ENCODE results near the gene CREB5.

Gene CREB5

GRCh38 chr7:28733035-28733434 lies 320.7 kb downstream of the CREB5 start:
- no peak for DNase-seq (ENCODE audit: low read depth in 2 of 2, low spot score in 1 of 2)

DNA sequence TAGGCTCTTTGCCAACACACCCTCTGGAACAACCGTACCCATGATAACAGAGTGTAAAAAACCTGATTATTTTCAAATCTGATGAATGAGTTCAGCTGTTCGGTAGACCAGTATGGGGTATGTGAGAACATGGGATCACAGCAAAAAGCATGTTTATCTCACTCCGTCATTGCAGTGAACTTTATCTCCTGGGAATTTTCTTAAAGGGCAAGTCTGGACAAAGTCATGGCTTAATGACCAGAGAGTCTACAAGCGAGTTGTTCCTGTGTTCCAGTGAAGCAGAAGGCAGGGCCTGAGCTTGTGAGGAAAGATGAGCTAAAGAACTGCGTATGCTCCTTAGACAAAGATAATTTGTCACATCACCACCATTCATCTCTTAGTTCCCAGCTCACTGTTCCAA lies 326.1 kb downstream of the CREB5 start:
- DNase-seq (ENCODE audit: low read depth in 2 of 2, low spot score in 1 of 2), result no peak

GRCh38 chr7:28739128-28739527 lies 326.8 kb downstream of the CREB5 start:
- no peak for DNase-seq (ENCODE audit: low read depth in 2 of 2, low spot score in 1 of 2)

DNA sequence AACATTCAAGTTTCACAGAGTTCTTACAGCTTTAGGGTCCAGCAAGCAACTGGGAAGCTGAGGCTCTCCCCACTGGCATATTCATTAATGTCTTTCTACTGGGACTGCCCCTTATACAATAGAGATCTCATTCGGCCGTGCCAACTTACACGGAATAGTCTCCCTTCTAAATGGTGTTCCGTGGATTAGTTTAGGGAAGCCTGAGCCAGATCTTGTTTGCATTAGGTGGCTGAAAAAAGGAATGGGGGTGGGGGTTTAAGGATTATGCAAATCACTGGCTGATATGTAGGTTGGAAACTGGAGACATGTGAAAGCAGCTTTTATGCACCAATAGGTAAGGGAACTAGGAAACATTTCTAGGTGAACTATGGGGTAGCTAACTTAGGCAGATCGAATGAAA lies 327.5 kb downstream of the CREB5 start:
- DNase-seq (ENCODE audit: low read depth in 2 of 2, low spot score in 1 of 2), result no peak

DNA sequence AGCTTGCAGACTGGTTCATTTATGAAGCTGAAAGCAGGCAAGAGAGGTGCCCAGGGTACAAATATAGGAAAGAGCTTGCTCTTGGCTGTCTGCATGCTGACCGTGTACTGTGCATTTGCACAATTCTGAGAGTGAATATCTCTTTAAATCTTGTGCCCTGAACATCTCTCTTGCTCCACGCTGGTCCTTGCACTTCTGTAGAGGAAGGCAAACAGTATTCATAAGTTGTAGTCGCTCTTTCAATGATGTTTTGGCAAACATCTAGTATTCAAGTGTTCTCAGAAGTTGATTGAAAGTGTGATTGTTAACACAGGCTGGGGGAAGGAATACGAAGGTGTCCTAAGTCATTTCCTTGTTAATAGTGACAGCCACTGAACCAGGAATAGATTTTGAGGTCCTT lies 332.6 kb downstream of the CREB5 start:
- no peak for DNase-seq (ENCODE audit: low read depth in 2 of 2, low spot score in 1 of 2)

DNA sequence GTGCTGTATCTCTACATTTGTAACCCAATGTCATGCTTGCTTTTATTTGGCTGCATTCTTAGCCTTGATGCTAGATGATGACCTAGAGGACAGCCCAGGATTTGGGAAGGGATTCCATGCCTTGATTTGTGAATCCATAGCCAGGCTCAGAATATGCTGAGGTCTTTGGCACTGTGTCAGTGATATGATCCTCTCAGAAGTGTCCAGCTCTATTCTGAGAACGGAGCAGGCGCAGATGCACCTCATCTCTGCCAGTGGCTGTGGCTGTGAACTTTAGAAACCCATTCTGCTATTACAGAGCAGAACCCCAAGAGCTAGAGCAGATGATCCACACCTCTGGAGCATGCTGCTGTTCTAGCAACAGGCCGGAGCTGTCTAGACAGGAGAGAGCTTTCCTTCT lies 333.0 kb downstream of the CREB5 start:
- no peak for DNase-seq (ENCODE audit: low read depth in 2 of 2, low spot score in 1 of 2)

- no peak for DNase-seq (ENCODE audit: low read depth in 2 of 2, low spot score in 1 of 2)
Observed at GRCh38 chr7:28747404-28747803, 335.1 kb downstream of the CREB5 start.

DNA sequence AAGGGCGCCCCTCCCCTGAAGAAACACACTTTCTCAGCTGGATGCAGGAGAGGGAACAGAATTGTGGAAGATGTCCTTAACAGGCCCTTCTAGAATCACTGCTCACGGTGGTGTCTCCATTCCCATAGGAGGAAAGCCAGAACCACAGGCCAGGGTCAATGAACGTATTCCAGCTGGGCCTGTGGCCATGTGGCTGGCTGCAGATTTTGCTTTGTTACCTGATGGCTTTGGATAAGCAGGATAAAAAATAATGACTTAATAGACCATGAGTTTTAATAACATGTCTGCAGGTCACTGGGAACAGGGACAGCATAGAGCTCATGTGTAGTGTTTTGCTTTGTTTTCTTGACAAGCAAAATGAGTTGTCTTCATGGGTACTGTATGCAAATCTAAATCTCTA lies 335.5 kb downstream of the CREB5 start:
- DNase-seq (ENCODE audit: low read depth in 2 of 2, low spot score in 1 of 2), result no peak

- DNase-seq (ENCODE audit: low read depth in 2 of 2, low spot score in 1 of 2), result no peak
Observed at GRCh38 chr7:28748346-28748745, 336.0 kb downstream of the CREB5 start.

GRCh38 chr7:28748933-28749584 lies 336.7 kb downstream of the CREB5 start:
- no peak for DNase-seq (ENCODE audit: low read depth in 2 of 2, low spot score in 1 of 2)

GRCh38 chr7:28749638-28750037 lies 337.3 kb downstream of the CREB5 start:
- DNase-seq (ENCODE audit: low read depth in 2 of 2, low spot score in 1 of 2), result no peak

GRCh38 chr7:28750981-28751380 lies 338.7 kb downstream of the CREB5 start:
- DNase-seq (ENCODE audit: low read depth in 2 of 2, low spot score in 1 of 2), result no peak

DNA sequence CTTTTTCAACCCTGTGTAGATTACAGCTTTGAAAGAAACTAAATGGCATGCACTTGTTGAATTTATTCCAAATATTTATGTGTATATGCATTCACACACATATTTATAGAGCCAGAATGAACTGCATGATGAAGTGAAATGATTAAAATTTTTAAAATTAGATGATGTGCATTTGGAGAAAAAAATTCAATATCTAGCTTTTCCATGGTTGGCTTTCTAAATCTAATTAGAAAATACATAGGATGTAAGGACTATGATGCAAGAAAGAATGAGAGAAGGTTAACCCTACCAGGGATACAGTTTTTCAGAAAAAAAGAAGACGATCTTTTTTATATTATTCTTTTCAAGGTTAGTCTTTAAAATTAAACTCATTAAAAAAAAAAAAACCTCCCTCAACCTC lies 341.3 kb downstream of the CREB5 start:
- DNase-seq (ENCODE audit: low read depth in 2 of 2, low spot score in 1 of 2), result no peak

DNA sequence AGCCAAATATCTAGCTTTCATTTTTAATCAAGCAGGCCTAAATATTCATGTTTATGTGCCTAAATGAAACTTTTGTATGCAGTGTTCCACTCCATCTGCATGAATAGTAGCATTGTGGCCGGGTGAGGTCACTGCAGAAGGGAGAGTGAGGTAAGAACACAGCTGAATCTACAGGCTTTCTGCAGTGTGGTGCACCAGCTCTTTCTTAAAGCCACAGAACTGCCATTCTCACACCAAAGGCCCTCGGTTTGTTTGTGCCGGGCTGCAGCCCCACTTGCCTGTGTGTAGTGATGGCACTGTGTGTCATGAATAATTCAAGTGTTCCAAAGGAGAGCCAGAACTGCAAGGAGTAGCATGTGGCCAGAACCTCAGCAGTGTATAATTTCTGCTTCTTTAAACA lies 341.7 kb downstream of the CREB5 start:
- DNase-seq (ENCODE audit: low read depth in 2 of 2, low spot score in 1 of 2), result no peak

DNA sequence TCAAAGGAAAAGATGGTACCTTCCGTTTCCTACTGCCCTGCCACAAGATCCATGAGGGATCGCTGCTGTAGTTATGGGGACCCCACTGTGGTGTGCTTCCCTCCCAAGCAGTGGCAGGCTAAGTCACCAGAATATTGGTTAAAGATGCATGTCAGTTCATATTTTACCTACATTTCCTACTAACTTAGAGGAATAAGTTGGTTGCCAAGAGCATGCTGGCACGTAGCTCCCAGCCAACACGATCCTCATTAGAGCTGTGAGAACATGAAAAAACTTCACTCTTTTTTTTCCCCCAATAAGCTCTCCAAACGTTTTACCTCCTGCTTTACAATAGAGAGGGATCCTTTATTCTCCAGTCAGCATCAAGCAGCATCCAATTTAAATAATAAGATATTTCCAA lies 342.1 kb downstream of the CREB5 start:
- no peak for DNase-seq (ENCODE audit: low read depth in 2 of 2, low spot score in 1 of 2)

GRCh38 chr7:28755255-28755654 lies 342.9 kb downstream of the CREB5 start:
- DNase-seq (ENCODE audit: low read depth in 2 of 2, low spot score in 1 of 2), result no peak

DNA sequence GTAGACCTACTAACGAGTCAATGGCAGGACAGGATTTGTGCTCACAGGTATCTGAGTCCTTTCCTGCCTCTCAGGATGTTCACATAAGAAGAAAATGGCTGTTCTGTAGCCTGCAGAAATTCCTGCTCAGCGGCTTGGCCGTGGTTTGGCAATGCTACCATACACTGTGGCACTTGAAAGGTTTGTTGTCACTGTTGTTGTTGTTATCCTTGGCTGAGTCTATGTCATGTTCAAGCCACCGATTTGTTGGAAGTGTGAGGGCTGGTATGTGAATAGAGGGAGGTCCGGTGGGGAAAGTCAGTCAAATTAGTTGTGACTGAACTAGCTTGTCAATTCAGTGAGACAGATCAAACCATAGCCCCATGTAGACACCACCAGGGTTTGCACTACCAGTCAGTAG lies 345.9 kb downstream of the CREB5 start:
- DNase-seq (ENCODE audit: low read depth in 2 of 2, low spot score in 1 of 2), result no peak

DNA sequence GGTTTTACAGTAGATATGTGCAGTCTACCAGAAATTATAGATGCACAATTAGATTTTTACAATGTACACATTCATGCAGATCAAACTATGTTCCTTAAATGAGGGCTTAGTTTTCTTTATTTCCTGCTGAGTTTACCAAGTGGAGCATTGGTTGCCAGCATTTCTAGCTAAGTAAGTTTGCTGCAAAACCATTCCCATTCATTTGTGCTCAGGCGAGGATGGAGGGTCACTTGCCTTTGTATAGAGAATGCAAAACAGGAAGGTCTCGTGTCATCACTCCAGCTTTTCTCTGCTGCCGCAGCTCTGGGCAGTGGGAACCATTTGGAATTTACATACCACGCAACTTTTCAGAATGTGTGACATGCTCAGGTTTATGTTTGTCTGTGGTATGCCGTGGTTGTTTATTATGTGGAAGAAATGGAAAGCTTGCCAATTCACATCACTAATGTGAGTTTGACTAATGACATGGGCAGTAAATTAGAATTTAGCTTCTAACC lies 347.2 kb downstream of the CREB5 start:
- DNase-seq (ENCODE audit: low read depth in 2 of 2, low spot score in 1 of 2), result no peak

DNA sequence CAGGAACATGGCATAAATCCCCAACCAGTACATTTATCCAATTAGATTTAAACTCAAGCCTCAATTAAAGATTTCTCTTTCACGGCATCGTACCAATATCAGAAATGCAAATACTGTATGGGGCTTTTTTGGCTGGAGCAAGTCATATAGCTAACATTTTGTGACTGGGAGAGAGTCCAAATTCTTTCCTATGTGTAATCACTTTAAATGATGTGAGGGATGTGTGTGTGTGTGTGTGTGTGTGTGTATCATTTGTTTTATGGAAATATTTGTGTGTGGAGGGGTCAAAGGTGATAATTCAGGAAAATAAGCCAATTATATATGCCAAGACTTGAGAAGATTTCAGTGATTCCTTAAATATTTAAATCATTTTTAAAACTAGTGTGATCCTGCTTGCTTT lies 349.2 kb downstream of the CREB5 start:
- DNase-seq (ENCODE audit: low read depth in 2 of 2, low spot score in 1 of 2), result no peak

DNA sequence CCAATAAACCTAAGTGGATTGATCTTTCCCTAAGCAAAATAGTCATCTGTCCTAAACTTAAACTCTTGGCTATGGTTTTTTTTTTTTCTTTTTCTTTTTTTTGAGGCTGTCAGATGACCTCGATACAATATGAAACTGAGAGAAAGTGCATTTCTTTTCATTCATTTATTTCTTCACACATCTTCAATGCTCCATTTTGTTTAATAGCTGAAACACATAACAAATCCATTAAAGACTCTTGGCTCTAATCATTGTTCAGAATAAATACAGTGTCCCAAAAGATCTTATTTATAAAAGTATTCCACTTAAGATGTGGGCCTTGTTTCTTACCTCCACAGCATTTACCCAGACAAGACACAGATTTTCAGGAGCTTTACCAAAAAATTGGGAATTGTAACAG lies 350.3 kb downstream of the CREB5 start:
- DNase-seq (ENCODE audit: low read depth in 2 of 2, low spot score in 1 of 2), result no peak

DNA sequence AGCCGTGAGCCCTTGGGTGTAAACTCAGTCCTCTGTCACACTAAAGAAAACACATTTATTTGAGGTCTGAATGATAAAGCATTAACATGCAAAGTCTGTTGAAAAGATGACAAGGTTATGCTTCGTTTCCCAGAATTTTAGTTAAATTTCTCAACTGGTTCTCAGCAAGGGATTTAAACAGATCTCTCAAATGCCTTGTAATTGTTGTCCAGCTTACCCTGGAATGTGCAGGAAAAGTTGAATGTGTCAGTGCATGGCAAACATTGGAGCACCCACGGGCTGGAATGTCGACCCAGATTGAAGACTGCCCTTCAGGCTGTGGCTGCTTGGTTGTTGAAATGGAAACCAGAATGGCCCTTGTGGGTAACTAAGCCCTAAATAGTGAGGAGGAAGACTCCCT lies 354.0 kb downstream of the CREB5 start:
- no peak for DNase-seq (ENCODE audit: low read depth in 2 of 2, low spot score in 1 of 2)

DNA sequence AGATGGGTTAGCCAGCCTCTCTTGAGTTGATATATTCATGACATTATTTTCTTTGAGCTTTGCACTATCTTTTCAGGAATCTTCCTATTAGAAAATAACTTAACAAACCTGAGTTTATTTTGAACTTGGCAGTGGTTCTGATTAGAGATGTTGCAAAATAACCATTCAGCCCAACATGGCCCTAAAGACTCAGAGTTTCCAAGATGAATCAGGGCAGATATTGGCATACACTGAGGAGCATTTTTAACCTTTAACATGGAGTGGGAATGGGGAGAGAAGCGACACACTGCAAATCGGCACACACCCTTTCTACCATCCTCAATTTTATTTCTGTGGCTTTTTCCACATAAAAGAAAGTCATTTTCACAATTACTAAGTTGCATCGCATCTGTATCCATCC lies 355.0 kb downstream of the CREB5 start:
- no peak for DNase-seq (ENCODE audit: low read depth in 2 of 2, low spot score in 1 of 2)

DNA sequence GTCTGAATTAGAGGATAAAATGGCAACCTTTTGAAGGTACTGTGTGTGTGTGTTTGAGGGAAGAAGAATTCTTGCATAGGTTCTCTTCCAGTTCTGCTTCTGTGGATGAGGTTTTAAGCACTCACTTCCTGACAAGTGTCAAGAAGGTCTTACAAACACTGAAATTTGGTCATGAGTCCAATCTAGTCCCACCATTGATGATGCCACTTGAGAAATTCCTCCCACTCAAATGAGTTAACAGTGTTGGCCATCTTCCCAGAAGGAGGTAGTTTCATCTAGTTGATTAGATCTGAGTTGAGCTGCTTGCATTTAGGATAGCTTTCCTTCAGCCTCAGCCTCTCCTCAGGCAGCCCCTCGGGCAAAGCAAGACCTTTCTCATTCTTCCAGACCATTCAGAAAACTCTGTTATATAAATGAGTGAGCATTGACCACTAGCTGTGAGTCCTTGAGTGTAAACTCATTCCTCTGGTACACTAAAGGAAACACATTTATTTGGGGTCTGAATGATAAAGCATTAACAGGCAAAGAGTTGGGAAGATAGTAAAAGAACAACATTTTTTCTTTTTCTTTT lies 356.3 kb downstream of the CREB5 start:
- DNase-seq (ENCODE audit: low read depth in 2 of 2, low spot score in 1 of 2), result no peak
